GM12872 (cell line): ENCODE measurements around the gene RPH3AL.
A peak's percentile ranks its signal among the peaks of the same experiment; 100 is the strongest.

Experiments
- TF ChIP-seq, protein P1 (sequence below): IDR thresholded peaks from 3 replicates; pipeline ENCODE4 v1.5.1; 2011; ENCODE audit warnings: low read depth, mild to moderate bottlenecking, low read length, moderate library complexity; ENCODE audit not compliant: insufficient read depth

RPH3AL gene

DNA sequence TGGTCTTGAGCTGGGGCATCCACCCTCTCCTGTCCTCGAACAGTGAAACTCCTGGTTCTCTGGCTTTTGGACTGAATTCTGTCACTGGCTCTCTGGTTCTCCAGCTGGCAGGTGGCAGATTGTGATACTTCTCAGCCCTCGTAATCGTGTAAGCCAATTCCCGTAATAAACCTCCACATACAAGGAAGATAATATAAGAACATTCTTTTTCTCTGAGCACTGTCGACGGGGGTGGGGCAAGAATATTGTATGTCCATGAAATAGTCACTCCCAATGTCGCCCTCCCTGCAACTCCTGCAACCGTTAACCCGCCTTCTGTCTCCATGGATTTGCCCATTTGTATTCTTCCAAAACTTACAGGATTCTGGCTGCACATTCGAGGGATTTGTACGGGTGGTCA lies 39.2 kb upstream of the RPH3AL start:
- TF ChIP-seq, protein P1, sequence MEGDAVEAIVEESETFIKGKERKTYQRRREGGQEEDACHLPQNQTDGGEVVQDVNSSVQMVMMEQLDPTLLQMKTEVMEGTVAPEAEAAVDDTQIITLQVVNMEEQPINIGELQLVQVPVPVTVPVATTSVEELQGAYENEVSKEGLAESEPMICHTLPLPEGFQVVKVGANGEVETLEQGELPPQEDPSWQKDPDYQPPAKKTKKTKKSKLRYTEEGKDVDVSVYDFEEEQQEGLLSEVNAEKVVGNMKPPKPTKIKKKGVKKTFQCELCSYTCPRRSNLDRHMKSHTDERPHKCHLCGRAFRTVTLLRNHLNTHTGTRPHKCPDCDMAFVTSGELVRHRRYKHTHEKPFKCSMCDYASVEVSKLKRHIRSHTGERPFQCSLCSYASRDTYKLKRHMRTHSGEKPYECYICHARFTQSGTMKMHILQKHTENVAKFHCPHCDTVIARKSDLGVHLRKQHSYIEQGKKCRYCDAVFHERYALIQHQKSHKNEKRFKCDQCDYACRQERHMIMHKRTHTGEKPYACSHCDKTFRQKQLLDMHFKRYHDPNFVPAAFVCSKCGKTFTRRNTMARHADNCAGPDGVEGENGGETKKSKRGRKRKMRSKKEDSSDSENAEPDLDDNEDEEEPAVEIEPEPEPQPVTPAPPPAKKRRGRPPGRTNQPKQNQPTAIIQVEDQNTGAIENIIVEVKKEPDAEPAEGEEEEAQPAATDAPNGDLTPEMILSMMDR, result no peak

- TF ChIP-seq, protein P1, result no peak
Measured at GRCh38 chr17:390025-390424, 37.4 kb upstream of the RPH3AL start.

DNA sequence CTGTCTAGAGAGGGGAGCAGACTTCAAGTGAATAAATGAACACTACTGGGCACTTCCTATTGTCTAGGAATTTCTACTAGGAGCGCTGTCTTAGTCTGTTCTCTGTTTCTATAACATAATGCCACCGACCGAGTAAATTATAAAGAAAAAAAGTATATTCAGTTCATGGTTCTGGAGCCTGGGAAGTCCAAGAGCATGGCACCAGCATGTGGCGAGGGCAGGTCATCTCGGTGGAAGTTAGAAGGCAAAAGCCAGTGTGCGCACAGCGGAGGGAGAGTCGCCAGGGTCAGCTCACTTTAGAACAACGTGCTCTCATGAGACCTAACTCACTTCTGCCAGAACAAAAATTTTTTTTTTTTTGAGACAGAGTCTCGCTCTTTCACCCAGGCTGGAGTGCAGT lies 35.5 kb upstream of the RPH3AL start:
- TF ChIP-seq, protein P1, result no peak

- TF ChIP-seq, protein P1, result peak; percentile 44; the same call in 1 of the 3 replicates
Measured at GRCh38 chr17:386141-386876, 33.7 kb upstream of the RPH3AL start.

GRCh38 chr17:385836-386140 lies 33.2 kb upstream of the RPH3AL start:
- TF ChIP-seq, protein P1, result no peak

DNA sequence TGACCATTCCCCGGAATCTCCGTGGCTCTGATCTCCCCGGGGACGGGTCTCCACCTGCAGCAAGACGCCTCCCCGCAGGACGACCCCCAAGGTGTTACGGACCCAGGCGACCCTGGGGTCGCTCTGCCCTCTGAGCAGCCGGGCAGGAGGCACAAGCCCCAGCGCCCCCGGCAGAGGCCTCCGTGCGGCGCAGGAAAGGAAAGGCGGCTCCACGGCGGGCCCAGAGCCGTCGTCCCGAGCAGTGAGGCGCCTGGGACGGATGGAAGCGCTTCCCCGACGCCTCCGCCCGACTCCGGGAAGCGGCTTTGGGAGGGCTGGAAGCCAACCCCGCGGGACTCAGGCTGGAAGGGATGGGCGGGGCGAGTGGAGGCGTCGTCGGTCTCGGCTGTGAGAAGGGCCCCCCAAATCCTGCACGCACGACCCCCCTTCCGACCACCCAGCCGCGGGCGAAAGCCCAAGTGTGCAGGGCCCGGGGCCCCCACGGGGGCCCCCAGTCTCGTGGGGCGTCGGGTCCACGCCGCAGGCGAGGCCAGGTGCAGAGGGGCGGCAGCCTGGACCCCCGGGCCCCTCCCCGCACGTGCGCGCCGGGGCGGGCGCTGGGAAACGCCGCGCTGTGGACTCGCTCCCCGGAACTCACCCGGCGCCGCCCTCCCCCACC lies 32.7 kb upstream of the RPH3AL start:
- TF ChIP-seq, protein P1, result no peak

DNA sequence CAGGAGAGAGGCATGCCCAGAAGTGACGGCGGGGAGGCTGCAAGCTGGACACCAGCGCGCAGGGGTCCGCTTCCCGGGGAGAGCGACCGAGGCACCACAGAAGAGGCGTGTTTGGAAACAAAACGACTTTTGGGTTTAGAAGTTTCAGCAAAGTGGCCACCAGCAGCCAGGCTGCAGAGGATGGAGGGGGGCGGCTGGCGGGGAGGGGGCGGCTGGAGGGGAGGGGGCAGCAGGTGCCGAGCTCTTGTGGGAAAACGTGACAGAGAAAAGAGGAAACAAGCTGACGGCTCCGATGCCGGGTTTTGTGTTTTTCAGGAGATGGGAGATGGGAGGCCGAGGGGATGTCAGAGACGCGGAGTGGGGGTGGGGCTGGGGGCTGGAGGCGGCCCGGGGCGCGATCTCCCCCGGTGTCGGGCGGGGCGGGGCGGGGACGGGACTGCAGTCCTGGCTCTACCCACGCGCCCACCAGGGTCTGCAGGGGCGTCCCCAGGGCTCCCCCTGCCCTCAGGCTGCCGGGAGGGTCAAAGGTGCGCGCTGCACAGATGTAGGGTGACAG lies 32.1 kb upstream of the RPH3AL start:
- TF ChIP-seq, protein P1, result no peak
